GM19043 (cell line): ENCODE measurements around the gene CSPG4.

Experiments
- ATAC-seq: cut with Tn5 transposase; IDR thresholded peaks from one replicate; pipeline ENCODE4 v1.9.1; 2021; ENCODE audit warnings: low read depth; ENCODE audit not compliant: unreplicated experiment

The CSPG4 gene

DNA sequence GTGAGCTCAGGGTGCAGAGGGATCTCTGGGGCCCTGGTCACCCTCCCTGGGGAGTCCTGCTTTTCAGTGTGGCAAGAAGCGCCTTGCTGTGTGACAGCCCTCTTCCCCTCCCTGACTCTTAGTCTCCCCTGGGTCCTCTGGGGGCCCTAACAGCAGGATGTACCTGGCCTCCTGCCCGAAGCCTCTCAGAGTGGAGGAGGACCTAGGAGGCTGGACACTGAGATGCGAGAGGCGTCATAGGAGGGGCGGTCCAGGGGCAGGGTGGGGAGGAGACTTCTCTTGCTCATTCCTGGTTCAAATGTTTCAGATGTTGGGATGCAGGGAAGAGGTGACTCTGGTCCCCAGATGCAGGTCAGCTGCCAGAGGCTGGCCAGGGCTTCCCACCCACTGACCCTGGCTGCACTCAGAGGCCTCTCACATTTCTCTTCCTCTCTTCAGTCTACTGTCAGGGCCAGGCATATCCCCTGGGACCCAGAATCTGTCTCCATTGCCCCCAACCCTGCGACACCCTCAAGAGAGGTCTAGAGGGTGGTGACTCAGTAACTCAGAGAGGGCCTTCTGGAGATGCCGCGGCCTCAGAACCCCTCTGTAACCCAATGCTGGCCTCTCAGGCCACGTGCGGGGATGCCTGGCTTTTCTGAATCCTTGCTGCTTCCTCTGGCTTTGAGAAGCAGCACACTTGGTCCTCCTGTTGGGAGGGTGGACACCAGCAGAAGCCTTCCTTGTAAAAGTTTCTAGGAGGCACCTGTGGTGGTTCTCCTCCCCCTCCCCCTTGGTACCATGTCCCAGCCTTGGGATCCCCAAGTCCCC lies 39.0 kb downstream of the CSPG4 start:
- no peak for ATAC-seq

DNA sequence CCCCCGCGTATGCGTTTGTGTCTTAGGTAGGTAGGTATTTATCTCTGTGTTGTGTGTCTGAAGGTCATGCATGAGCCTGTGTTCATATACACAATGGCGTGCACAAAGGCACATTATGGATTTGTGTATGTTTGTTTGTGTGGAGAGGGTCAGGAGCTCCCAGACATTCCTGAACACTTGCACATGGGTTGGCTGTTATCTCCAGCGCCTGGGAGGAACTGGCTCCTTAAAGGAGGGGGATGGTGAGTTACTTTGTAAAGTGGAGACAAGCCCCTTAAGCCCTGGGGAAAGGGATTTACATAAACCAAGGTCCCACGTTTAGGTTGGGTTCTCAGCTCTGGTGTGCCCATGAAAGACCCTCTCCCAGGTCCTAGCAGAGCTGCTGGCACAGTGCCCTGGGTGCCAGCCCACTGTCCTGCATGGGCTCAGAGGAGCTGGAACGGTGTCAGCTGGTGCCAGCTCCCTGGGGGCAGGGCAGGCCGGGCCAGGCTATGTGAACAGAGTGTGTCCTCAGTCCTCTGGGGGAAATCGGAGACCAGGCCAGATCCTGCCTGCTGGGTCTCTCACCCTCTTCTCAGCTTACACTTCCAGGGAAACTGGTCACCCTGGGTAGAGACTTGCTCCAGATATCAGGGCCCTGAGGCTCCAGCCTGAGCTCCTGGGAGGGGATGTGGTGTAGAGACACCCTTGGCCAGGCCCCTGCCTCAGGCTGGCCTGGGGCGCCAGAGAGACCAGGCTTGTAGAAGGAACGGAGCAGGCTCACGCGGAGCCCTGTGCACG lies 39.8 kb downstream of the CSPG4 start:
- ATAC-seq = no peak

DNA sequence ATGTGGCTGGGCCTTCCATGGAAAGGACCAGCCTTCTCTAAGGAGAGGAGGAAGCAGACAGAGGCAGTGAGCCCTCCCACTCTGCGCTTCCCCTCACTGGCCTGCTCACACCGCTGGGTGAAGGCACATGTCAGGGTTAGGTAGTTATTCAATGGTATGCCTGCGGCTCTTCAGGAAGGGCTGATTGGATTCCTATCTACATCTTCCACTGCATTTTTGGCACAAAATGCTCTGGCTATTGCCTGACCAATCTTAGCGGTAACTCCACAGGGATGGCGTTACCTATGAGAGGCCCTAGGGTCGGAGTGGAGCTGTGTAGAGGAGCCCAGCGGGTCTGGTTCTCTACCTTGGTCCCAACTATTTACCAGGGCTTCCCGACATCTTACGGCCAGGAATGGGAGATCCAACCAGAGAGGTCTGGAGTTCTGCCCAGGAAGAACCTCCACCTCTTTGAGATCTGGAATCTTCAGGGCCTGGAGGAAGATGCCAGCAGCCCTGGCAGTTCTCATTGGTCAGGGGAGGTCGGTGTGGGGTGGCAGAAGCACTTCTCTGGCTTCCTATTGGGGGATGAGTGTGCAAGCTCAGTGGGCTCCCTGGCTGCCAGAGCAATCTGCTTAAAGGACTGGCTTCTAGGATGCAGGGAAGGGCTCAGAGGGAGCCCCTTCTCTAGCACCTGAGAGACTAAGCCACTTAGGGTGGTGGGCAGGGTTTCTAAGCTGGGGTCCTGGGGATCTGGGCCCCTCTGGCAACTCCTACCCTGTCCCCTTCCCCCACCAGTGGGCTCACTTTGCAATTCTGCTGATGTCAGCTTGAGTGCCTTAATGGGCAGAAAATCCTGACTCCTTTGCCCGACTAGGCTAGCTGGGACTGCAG lies 40.7 kb downstream of the CSPG4 start:
- no peak for ATAC-seq

DNA sequence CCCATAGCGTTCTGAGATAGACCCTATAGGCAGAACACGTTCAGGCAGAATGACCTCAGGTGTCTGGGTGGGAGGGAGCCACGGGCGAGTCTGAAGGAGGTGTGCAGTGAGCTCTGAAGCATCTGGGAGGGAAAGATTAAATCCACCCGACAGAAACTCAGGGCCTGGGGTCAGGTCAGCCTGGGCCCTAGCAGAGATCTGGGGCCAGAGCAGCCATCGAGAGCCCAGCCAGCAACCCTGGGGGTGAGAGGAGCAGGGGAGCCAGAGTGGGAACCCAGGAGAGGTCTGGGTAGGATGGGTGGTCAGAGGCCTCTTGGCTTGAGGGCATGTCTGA lies 42.8 kb downstream of the CSPG4 start:
- ATAC-seq = no peak

- no peak for ATAC-seq
These were observed 43.3 kb downstream of the CSPG4 start for GRCh38 chr15:75669191-75669878.

- no peak for ATAC-seq
These were observed 45.7 kb downstream of the CSPG4 start for GRCh38 chr15:75666823-75667501.

DNA sequence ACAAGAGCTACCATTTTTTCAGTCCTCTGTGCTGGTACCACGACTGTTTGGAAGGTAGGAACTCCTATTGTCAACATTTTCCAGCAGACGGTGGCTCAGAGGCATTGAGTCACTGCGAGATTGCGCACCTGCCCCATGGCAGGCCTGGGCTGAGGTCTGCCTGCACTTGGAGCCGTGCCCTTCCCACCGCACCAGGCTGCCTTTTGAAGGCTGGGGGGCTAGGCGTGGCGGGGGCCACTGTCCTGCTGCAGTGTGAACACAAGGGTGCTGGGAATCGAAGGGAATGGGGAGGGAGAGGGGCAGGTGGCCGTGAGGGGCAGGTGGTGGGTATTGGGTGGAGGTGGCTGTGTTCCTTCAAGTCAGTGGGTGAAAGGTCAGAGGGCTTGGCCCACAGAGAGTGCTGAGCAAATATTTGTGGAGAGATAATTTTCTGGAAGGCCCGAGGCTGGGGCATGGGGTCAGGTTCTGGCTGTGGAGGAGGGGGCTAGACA lies 48.7 kb downstream of the CSPG4 start:
- no peak for ATAC-seq

DNA sequence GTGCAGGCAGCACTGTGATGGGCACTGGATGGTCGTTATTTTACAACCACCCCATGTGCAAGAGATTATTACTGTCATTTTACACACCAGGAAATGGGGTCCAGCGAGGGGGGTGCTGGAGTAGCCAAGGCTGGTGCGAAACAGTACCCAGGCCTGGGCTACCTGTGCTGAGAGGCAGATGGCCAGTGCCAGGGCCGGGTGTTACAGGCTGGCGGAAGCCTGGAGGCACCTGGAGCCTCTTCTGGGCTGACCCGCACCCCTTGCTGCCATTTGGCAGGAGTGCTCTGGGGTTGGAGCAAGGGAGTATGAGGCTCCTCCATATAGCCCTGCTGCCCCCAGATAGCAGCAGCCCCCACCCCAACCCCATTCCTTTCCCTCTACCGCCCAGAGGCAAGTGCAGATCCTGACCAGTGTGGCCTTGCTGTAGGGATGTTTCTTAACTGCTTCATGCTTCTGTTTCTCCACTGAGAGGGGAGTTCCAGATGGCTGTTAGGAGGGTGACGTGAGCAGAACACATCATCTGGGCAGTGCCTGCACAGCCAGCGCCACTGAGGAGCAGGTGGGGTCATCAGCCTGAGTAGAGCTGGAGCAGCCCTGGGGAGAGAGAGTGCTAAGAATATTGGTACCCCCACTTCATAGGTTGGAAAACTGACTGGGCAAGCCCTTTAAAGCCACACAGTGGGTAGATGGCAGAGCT lies 49.7 kb downstream of the CSPG4 start:
- ATAC-seq = no peak

GRCh38 chr15:75661756-75662140 lies 50.9 kb downstream of the CSPG4 start:
- no peak for ATAC-seq

- ATAC-seq = no peak
These were observed 51.4 kb downstream of the CSPG4 start for GRCh38 chr15:75661100-75661755.

DNA sequence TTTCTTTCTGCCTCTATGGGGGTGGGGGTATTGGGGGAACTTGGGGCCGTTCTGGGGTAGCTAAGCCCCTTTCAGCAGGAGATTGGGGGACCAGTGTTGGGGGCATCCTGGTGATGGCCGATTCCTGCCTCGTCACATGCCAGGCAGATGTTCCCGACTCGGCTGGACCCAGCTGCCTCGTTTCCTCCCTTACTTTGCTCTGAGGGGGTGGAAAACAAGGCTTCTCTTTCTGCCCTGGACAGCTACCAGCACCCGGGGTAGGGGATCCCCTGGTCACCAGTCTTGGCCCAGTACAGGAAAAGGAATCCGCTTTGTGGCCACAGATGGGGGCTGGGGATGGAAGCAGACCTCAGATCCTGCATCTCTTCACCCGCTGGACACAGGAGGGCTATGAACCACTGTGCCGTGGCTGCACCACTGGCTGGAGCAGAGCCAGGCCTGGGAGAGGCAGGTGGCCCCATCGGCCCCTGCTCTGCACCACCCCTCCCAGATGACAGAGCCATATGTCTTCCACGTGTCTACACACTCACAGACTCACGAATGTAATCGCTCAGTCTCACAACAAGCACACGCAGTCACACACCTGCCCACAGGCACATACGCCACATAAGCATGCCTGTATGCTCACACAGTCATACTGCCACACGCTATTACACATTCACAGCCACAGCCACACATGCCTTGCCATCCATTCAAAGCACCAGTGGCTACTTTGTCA lies 52.6 kb downstream of the CSPG4 start:
- no peak for ATAC-seq

GRCh38 chr15:75659141-75659771 lies 53.4 kb downstream of the CSPG4 start:
- no peak for ATAC-seq

DNA sequence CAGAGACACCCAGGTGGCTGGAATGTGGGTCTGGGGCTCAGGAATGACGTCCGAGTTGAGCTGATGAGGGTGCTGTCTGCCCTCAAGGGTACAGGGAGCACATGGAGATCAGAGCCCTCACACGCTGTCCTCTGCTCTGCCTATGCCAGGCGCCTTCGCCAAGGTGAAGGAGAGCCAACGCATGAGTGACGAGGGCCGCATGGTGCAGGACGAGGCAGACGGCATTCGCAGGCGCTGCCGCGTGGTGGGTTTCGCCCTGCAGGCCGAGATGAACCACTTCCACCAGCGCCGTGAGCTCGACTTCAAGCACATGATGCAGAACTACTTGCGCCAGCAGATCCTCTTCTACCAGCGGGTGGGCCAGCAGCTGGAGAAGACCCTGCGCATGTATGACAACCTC lies 55.8 kb downstream of the CSPG4 start:
- ATAC-seq = no peak

DNA sequence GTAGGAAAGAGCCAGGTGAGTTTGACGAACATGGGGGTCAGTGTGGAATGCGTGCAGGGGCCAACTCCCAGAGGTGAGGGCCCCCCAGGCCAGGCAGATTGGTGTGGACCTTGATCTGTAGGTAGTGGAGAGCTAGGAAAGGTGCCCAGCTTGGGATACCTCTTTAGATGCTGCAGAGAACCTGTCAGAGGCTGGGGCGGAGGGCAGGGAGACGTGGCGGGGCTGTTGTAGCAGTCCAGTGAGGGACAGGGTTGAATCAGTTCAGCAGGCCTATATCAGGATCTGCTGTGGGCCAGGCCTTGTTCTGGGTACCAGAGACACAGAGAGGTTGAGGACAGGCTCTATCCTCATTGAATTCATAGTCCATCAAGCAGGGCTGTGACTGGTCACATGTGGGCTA lies 56.3 kb downstream of the CSPG4 start:
- no peak for ATAC-seq

DNA sequence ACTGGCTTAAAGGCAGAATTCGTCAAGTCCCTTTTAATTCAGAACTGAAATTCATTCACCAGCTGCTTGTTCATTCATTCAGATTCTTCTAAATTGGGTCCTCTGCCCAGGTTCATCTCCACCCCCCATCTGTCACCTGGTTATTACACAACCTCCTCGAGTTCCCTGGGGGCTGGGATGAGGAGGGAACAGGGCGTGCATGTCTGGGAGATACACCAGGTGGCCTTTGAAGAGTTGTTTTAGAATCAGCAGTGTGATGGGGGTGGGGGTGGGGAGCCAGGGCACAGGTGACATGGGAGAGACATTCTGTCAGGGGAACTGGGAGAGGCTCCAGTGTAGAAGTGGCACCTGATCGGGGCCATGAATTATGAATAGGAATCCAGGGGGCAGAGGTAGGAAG lies 56.7 kb downstream of the CSPG4 start:
- ATAC-seq = no peak

GRCh38 chr15:75654201-75654907 lies 58.3 kb downstream of the CSPG4 start:
- no peak for ATAC-seq

DNA sequence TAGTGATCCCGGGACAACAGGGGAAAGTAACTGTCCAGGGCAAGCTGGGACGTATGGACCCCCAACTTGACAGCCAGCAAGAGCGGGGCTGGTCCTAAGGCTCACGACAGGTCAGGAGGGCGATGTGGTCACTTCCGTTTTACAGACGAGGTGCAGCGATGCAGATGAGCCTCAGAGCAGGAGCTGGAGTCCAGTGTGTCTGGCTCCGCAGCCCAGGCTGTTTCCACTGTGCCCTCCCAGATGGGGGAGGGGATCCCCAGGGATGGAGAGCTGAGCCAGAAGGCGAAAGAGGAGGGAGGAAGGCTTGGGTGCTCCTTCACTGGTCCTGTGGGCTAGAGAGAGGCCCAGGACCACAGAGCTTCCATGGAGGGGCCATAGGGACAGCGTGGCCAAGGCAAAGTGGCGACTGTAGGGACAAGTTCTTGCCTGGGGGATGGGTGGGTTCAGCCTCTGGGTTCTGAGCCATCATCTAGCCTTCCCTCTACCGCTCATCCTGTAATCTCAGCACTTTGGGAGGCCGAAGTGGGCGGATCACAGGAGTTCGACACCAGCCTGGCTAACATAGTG lies 59.2 kb downstream of the CSPG4 start:
- ATAC-seq = no peak
